Gastroesophageal sphincter (tissue), 3 donors: ENCODE results near the gene HBS1L.

Experiments used
- EP300 ChIP-seq: sonication (generic); formaldehyde crosslinking; IDR thresholded peaks from one replicate; pipeline ENCODE4 v1.6.1; 2017; ENCODE audit warnings: antibody characterized with exemption, mild to moderate bottlenecking
- POLR2A ChIP-seq, 2 donors: fragments of 450-650 bp; IDR thresholded peaks; one replicate each; pipeline ENCODE4 v1.6.1; 2017; ENCODE audit warnings: antibody characterized with exemption in 2 of 2, mild to moderate bottlenecking in 2 of 2, moderate library complexity in 1 of 2
- POLR2AphosphoS5 ChIP-seq: sonication (generic); formaldehyde crosslinking; IDR thresholded peaks from one replicate; pipeline ENCODE4 v1.6.1; 2017; ENCODE audit warnings: antibody characterized with exemption
- TF ChIP-seq, protein P1 (sequence below), 4 experiments: fragments of 200-600 bp in 2 of 4; fragments of 450-650 bp in 2 of 4; sonication (generic) in 1 of 4; IDR thresholded peaks; one replicate each; pipeline ENCODE4 v1.5.1; 2017 to 2019; ENCODE audit warnings: antibody characterized with exemption in 4 of 4, mild to moderate bottlenecking in 2 of 4, moderate library complexity in 2 of 4

GRCh38 chr6:134994431-134994830 is 60.2 kb downstream of the HBS1L start:
- TF ChIP-seq, protein P1, sequence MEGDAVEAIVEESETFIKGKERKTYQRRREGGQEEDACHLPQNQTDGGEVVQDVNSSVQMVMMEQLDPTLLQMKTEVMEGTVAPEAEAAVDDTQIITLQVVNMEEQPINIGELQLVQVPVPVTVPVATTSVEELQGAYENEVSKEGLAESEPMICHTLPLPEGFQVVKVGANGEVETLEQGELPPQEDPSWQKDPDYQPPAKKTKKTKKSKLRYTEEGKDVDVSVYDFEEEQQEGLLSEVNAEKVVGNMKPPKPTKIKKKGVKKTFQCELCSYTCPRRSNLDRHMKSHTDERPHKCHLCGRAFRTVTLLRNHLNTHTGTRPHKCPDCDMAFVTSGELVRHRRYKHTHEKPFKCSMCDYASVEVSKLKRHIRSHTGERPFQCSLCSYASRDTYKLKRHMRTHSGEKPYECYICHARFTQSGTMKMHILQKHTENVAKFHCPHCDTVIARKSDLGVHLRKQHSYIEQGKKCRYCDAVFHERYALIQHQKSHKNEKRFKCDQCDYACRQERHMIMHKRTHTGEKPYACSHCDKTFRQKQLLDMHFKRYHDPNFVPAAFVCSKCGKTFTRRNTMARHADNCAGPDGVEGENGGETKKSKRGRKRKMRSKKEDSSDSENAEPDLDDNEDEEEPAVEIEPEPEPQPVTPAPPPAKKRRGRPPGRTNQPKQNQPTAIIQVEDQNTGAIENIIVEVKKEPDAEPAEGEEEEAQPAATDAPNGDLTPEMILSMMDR (IDR thresholded peaks at IDR 0.05), result no peak
- TF ChIP-seq POLR2A (IDR thresholded peaks at IDR 0.05), result no peak
- TF ChIP-seq EP300, result no peak
- no peak for TF ChIP-seq POLR2AphosphoS5
